SU-DHL-6 (cell line): ENCODE results near the gene DHRS13.
"Not testable (repeated sequence)": the region's sequence is repeated elsewhere in the genome, so short reads cannot be mapped to it uniquely, and the experiment has no call there.

Experiments
- EZH2phosphoT487 ChIP-seq: fragments of 200-600 bp; sonication (generic), shearing (Covaris generic); conservative IDR thresholded peaks from 2 replicates; pipeline ENCODE4 v1.6.1; 2018; ENCODE audit warnings: mild to moderate bottlenecking, antibody characterized with exemption, low read length, moderate library complexity, mixed read lengths
- TF ChIP-seq, protein P1 (sequence below): fragments of 200-600 bp; sonication (generic); IDR thresholded peaks from one replicate; pipeline ENCODE4 v1.5.1; 2017; ENCODE audit warnings: antibody characterized with exemption, mild to moderate bottlenecking, low read length, moderate library complexity; ENCODE audit not compliant: insufficient read depth, poor library complexity, severe bottlenecking

GRCh38 chr17:28934508-28934907 is 31.6 kb upstream of the DHRS13 start:
- TF ChIP-seq, protein P1, sequence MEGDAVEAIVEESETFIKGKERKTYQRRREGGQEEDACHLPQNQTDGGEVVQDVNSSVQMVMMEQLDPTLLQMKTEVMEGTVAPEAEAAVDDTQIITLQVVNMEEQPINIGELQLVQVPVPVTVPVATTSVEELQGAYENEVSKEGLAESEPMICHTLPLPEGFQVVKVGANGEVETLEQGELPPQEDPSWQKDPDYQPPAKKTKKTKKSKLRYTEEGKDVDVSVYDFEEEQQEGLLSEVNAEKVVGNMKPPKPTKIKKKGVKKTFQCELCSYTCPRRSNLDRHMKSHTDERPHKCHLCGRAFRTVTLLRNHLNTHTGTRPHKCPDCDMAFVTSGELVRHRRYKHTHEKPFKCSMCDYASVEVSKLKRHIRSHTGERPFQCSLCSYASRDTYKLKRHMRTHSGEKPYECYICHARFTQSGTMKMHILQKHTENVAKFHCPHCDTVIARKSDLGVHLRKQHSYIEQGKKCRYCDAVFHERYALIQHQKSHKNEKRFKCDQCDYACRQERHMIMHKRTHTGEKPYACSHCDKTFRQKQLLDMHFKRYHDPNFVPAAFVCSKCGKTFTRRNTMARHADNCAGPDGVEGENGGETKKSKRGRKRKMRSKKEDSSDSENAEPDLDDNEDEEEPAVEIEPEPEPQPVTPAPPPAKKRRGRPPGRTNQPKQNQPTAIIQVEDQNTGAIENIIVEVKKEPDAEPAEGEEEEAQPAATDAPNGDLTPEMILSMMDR = not testable (repeated sequence)
- TF ChIP-seq EZH2phosphoT487 = not testable (repeated sequence)
